ENCODE data around the gene CCDC182. TPM values are rescaled to one million over a fixed set of nuclear protein-coding genes. Genes with fewer than 3 reads are reported as not detected.
A peak's percentile ranks its signal among the peaks of the same experiment; 100 is the strongest.

CCDC182 gene
- total and polyA plus RNA-seq, 11 donors: not detected

- Histone ChIP-seq H3K4me3 (no peak overlapping the region), H3K9me3 (no peaks in the 10 kb centered on the region), H3K36me3 (no peaks in the 10 kb centered on the region), H3K27me3 (no peaks in the 10 kb centered on the region), H3K27ac (no peak overlapping the region), H3K4me1 (no peaks in the 10 kb centered on the region)
- peak; percentile 52 to 69 (median 60) for ATAC-seq
- intact Hi-C loops (cut with DNase I): no loop called here
- DNase-seq: no peak
- 78 to 97% (median 92%) methylated on average over 3 of the region's 3 CpGs for WGBS, 4 donors
- no peak for TF ChIP-seq CTCF (IDR thresholded peaks at IDR 0.05)
These were observed 13.0 kb downstream of the CCDC182 start for GRCh38 chr17:57732062-57732461.

GRCh38 chr17:57730026-57730701, 14.9 kb downstream of the CCDC182 start:
- intact Hi-C loops (cut with DNase I): no loop called here
- Histone ChIP-seq H3K27me3 (no peaks in the 10 kb centered on the region), H3K4me1 (no peaks in the 10 kb centered on the region), H3K36me3 (no peaks in the 10 kb centered on the region), H3K4me3 (no peak overlapping the region), H3K9me3 (no peaks in the 10 kb centered on the region), H3K27ac (no peak overlapping the region)
- ATAC-seq: no peak
- no peak for DNase-seq
- TF ChIP-seq POLR2A (IDR thresholded peaks at IDR 0.05): no peak
- no peak for TF ChIP-seq CTCF (IDR thresholded peaks at IDR 0.05)
- 84 to 91% (median 87%) methylated on average over 3 of the region's 3 CpGs for WGBS, 4 donors

- TF ChIP-seq POLR2A (IDR thresholded peaks at IDR 0.05) (no peak), CTCF (IDR thresholded peaks at IDR 0.05) (no peak)
- no peak overlapping the region for H3K4me3 ChIP-seq
- no peak overlapping the region for H3K27ac ChIP-seq
- H3K4me1 ChIP-seq: no peaks in the 10 kb centered on the region
- H3K27me3 ChIP-seq: no peaks in the 10 kb centered on the region
- no peak for ATAC-seq
- DNase-seq: no peak
- no peaks in the 10 kb centered on the region for H3K36me3 ChIP-seq
- intact Hi-C loops (cut with DNase I): no loop called here
- no peaks in the 10 kb centered on the region for H3K9me3 ChIP-seq
- 68 to 71% (median 69%) methylated on average over 8 of the region's 8 CpGs for whole genome bisulfite sequencing, 4 donors
These were observed 17.4 kb downstream of the CCDC182 start for GRCh38 chr17:57727630-57728175.

GRCh38 chr17:57726838-57727237, 18.3 kb downstream of the CCDC182 start:
- intact Hi-C loops (cut with DNase I): no loop called here
- H3K9me3 ChIP-seq: no peaks in the 10 kb centered on the region
- TF ChIP-seq CTCF (IDR thresholded peaks at IDR 0.05) (no peak), POLR2A (IDR thresholded peaks at IDR 0.05) (no peak)
- no peaks in the 10 kb centered on the region for H3K4me1 ChIP-seq
- H3K36me3 ChIP-seq: no peaks in the 10 kb centered on the region
- H3K27ac ChIP-seq: no peak overlapping the region
- H3K4me3 ChIP-seq: no peak overlapping the region
- no peaks in the 10 kb centered on the region for H3K27me3 ChIP-seq
- WGBS, 4 donors: 73 to 95% (median 89%) methylated on average over 3 to 5 of the region's 5 CpGs
- DNase-seq: no peak
- ATAC-seq: no peak

All from heart left ventricle (tissue), 16 donors.